Testis (tissue), 3 donors: ENCODE measurements around the gene FBF1. TPM values are rescaled to one million over a fixed set of nuclear protein-coding genes. Genes with fewer than 3 reads are reported as not detected.

Experiments
- DNase-seq: peaks from one replicate; pipeline ENCODE4 v3.0.0-alpha.2; 2019
- H3K27ac ChIP-seq, 2 donors: fragments of 200-600 bp; sonication (generic); one replicate each; pipeline ENCODE4 v1.5.1; 2019
- H3K27me3 ChIP-seq: fragments of 200-600 bp; sonication (generic); one replicate; pipeline ENCODE4 v1.5.1; 2019
- H3K36me3 ChIP-seq: fragments of 200-600 bp; sonication (generic); one replicate; pipeline ENCODE4 v1.5.1; 2017; ENCODE audit warnings: low read depth; ENCODE audit errors: missing control alignments
- H3K4me1 ChIP-seq: fragments of 200-600 bp; sonication (generic); one replicate; pipeline ENCODE4 v1.5.1; 2019
- H3K4me3 ChIP-seq, 2 donors: fragments of 200-600 bp; sonication (generic); one replicate each; pipeline ENCODE4 v1.5.1; 2017 to 2019
- H3K9me3 ChIP-seq: fragments of 200-600 bp; sonication (generic); one replicate; pipeline ENCODE4 v1.5.1; 2017
- POLR2A ChIP-seq: fragments of 450-650 bp; IDR thresholded peaks from one replicate; pipeline ENCODE4 v1.6.1; 2017; ENCODE audit warnings: antibody characterized with exemption, mild to moderate bottlenecking, moderate library complexity
- WGBS, 2 donors: methylation state at CpG; one replicate each; pipeline ENCODE4 v1.1.5; 2018; 5-methylcytosine and 5-hydroxymethylcytosine counted together
- intact Hi-C: fragments of 100-400 bp; cut with DNase I; formaldehyde crosslinking; loops from one replicate; pipeline ENCODE4 v1.15.1; 2023; ENCODE audit warnings: low total_unique reads
- polyA plus RNA-seq: library from polyadenylated mRNA; stranded (reverse); fragments of 350-450 nt; fragmentation: Illumina TruSeq; extraction: RNeasy Lipid Tissue Mini Kit (QIAGEN cat#74804); gene quantifications from one replicate; pipeline ENCODE4 v1.2.3, GENCODE V29; 2014; ENCODE audit warnings: low read depth, low replicate concordance; ENCODE audit not compliant: insufficient read depth
- total RNA-seq, 2 donors: library from RNA; depleted of rRNA; stranded (reverse); fragments of >200 nt; gene quantifications; one replicate each; pipeline ENCODE4 v1.2.3, GENCODE V29; 2016
- TF ChIP-seq, protein P1 (sequence below), 3 experiments: fragments of 450-650 bp in 2 of 3; fragments of 200-600 bp in 1 of 3; sonication (generic) in 1 of 3; IDR thresholded peaks; one replicate each; pipeline ENCODE4 v1.5.1; 2016 to 2019; ENCODE audit warnings: antibody characterized with exemption in 3 of 3, mild to moderate bottlenecking in 2 of 3, moderate library complexity in 1 of 3

The FBF1 gene
- total and polyA plus RNA-seq, 3 donors from 2014 or later: 81.1 to 119 (median 85.4) TPM

DNA sequence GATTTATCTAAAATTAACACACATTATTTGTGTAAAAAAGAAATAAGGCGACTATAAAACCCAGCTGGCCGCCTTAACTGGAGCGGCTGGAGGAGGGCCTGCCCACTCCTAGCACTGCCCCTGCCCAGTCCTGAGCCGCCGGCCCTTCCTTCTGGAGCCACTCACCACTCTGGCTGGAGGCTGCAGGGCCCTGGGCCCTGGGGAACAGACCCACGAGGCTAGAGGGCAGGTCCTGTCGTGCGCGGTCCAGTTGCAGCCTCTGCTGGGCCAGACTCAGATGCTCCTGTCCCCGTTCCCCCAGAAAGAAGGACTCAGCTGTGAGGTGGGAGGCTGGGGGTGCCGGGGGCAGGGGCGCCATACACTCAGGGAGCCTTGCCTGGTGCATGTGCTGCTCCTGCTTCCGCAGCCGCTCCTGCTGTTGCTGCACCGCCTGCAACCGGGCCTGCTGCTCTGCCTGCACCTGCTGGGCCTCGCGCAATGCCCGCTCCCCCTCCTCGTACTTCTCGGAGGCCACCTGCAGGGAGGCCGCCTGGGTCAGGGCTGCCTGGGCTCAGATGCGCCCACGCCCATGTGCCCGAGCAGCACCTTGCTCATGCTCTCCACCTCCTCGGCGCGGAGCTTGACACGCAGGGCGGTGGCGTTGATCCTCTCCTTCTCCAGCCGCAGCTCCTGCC lies 27.2 kb downstream of the FBF1 start:
- Histone ChIP-seq H3K27me3 (no peaks in the 10 kb centered on the region), H3K9me3 (no peaks in the 10 kb centered on the region), H3K4me3 (no peak overlapping the region), H3K36me3 (no peaks in the 10 kb centered on the region), H3K27ac (no peak overlapping the region), H3K4me1 (peaks cover 19% of the 10 kb centered on the region)
- no peak for DNase-seq
- intact Hi-C loops: no loop called here
- WGBS, 2 donors: 72 to 77% methylated on average over 13 to 31 of the region's 32 CpGs
- TF ChIP-seq, protein P1, sequence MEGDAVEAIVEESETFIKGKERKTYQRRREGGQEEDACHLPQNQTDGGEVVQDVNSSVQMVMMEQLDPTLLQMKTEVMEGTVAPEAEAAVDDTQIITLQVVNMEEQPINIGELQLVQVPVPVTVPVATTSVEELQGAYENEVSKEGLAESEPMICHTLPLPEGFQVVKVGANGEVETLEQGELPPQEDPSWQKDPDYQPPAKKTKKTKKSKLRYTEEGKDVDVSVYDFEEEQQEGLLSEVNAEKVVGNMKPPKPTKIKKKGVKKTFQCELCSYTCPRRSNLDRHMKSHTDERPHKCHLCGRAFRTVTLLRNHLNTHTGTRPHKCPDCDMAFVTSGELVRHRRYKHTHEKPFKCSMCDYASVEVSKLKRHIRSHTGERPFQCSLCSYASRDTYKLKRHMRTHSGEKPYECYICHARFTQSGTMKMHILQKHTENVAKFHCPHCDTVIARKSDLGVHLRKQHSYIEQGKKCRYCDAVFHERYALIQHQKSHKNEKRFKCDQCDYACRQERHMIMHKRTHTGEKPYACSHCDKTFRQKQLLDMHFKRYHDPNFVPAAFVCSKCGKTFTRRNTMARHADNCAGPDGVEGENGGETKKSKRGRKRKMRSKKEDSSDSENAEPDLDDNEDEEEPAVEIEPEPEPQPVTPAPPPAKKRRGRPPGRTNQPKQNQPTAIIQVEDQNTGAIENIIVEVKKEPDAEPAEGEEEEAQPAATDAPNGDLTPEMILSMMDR (IDR thresholded peaks at IDR 0.05): no peak
- TF ChIP-seq POLR2A: no peak

DNA sequence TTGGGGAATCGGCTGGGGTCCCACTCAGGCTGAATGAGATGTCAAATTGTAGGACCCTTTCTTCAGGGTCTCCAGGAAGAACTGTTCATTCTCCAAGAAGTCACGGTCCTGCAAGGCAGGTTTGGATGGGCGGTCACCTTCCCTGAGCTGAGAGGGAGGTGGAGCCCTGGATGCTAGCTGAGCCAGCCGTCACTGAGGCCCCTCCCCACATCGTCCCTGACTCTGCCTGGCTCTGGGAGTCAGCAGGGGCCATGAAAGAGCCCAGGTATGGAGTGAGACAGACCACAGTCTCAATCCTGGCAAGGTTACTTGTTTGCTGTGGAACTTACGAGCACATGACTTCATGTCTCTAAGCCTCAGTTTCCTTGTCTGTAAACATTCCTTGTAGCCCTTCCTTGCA lies 30.1 kb downstream of the FBF1 start:
- intact Hi-C loops: no loop called here
- 77 to 86% methylated on average over 6 of the region's 6 CpGs for WGBS, 2 donors
- Histone ChIP-seq H3K9me3 (no peaks in the 10 kb centered on the region), H3K36me3 (no peaks in the 10 kb centered on the region), H3K27me3 (no peaks in the 10 kb centered on the region), H3K4me3 (no peak overlapping the region), H3K4me1 (peaks cover 19% of the 10 kb centered on the region), H3K27ac (no peak overlapping the region)
- no peak for TF ChIP-seq POLR2A
- TF ChIP-seq, protein P1 (IDR thresholded peaks at IDR 0.05): no peak
- no peak for DNase-seq

DNA sequence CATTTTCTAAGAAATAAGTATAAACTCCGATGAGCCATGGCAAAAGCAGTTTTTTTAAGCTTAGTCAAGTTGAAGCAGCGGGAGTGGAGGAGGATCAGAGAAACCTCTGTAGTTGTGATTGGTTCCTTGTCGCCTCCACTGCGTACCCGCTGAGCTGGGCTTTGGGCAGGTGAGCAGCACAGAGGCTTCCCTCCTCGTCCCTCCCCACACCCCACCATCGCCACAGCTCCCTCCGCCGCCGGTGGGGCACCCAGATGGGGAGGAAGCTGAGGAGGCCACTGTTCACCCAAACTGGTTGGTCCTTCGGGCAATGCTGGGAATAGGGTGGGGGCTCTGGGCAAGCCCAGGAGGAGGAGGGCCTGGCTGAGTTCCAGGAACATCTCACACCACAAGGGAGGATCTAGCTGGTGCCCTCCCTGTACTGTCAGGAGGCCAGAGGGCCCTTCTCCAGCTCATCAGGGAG lies 31.0 kb downstream of the FBF1 start:
- DNase-seq: peak; percentile 85
- Histone ChIP-seq H3K4me1 (peaks cover 19% of the 10 kb centered on the region), H3K4me3 (no peak overlapping the region), H3K36me3 (no peaks in the 10 kb centered on the region), H3K27me3 (no peaks in the 10 kb centered on the region), H3K9me3 (no peaks in the 10 kb centered on the region), H3K27ac (peak overlapping the region; percentile 22 to 57)
- TF ChIP-seq POLR2A: no peak
- TF ChIP-seq, protein P1 (IDR thresholded peaks at IDR 0.05): no peak
- intact Hi-C loops: no loop called here
- WGBS, 2 donors: 39 to 53% methylated on average over 11 of the region's 11 CpGs

DNA sequence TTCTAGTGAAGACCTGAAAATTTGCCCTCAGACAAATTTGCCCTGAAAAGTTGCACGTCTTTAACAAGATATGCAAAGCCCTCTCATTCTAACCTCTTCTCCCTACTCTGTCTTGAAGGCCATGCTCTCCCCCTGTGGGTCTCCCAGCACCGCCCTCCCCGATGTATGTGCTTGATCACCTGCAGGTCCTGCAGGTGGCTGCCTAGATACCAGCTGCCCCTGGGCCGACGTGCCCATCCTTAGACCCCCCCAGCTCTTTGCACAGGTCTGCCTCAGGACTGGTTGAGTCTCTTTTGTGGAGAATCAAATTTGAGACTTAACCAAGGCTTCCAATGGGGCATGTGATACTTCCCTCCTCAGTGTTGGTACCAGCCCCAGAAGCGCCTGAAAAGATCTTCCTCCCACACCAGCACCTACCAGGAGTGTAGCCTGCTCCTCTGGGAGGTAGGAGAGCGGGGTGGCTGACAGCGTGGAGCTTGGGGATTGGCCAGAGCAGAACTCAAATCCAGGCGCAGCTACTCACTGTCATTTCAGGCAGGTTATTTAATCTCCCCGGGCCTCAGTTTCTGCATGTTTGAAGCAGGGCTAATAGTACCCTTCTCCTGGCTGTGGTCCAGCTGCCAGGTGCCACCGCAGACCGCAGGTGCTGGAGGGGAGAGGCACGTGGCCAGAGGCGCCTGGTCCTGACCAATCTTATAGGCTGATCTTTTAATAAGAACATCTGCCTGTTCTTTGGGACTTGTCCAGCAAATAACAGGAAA lies 31.6 kb downstream of the FBF1 start:
- 71 to 76% methylated on average over 14 of the region's 14 CpGs for WGBS, 2 donors
- Histone ChIP-seq H3K9me3 (no peaks in the 10 kb centered on the region), H3K36me3 (no peaks in the 10 kb centered on the region), H3K27me3 (no peaks in the 10 kb centered on the region), H3K27ac (no peak overlapping the region), H3K4me3 (no peak overlapping the region), H3K4me1 (peaks cover 19% of the 10 kb centered on the region)
- DNase-seq: no peak
- TF ChIP-seq POLR2A: no peak
- intact Hi-C loops: no loop called here

DNA sequence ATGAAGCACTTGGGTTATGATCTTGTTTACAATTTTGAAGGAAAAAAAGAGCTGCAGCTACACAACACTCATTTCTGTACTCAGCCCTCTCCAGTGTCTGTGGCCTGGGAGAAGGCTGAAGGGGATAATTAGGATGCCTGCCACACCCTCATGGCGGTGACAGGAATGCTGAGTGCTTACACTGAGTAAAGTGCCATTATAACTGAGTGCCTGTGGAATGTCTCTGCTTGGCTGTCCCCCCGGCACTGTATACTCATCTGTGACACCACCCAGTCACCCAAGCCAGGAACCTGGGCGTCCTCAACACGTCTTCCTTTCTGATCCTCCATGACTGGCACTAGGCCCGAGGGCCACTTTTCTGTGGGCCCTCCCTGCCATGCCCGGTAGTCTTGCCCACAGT lies 32.6 kb downstream of the FBF1 start:
- peaks cover 19% of the 10 kb centered on the region for H3K4me1 ChIP-seq
- H3K36me3 ChIP-seq: no peaks in the 10 kb centered on the region
- WGBS, 2 donors: 84% methylated on average over 6 of the region's 6 CpGs
- H3K4me3 ChIP-seq: no peak overlapping the region
- DNase-seq: no peak
- no peak for TF ChIP-seq POLR2A
- TF ChIP-seq, protein P1 (IDR thresholded peaks at IDR 0.05): no peak
- H3K27ac ChIP-seq: no peak overlapping the region
- no peaks in the 10 kb centered on the region for H3K27me3 ChIP-seq
- H3K9me3 ChIP-seq: no peaks in the 10 kb centered on the region
- intact Hi-C loops: no loop called here
